Measurements from ENCODE around the gene CCDC9B.

Gene CCDC9B

GRCh38 chr15:40320409-40320808 lies 20.3 kb downstream of the CCDC9B start:
- in situ Hi-C loops (cut with MboI; ENCODE audit: low sequenced_read_pairs, unreplicated experiment): no loop called here
- TF ChIP-seq CTCF (IDR thresholded peaks at IDR 0.05; ENCODE audit: borderline replicate concordance, control extremely low read depth, extremely low read depth, insufficient read depth, missing control alignments): no peak
- no peak for DNase-seq (ENCODE audit: low spot score)

GRCh38 chr15:40317580-40317979 lies 23.2 kb downstream of the CCDC9B start:
- no peak for DNase-seq (ENCODE audit: low spot score)
- no peak for TF ChIP-seq CTCF (IDR thresholded peaks at IDR 0.05; ENCODE audit: borderline replicate concordance, control extremely low read depth, extremely low read depth, insufficient read depth, missing control alignments)
- in situ Hi-C loops (cut with MboI; ENCODE audit: low sequenced_read_pairs, unreplicated experiment): no loop called here

GRCh38 chr15:40316931-40317330 lies 23.8 kb downstream of the CCDC9B start:
- no peak for DNase-seq (ENCODE audit: low spot score)
- TF ChIP-seq CTCF (IDR thresholded peaks at IDR 0.05; ENCODE audit: borderline replicate concordance, control extremely low read depth, extremely low read depth, insufficient read depth, missing control alignments): no peak
- in situ Hi-C loops (cut with MboI; ENCODE audit: low sequenced_read_pairs, unreplicated experiment): no loop called here

- in situ Hi-C loops (cut with MboI; ENCODE audit: low sequenced_read_pairs, unreplicated experiment): no loop called here
- TF ChIP-seq CTCF (IDR thresholded peaks at IDR 0.05; ENCODE audit: borderline replicate concordance, control extremely low read depth, extremely low read depth, insufficient read depth, missing control alignments): no peak
- no peak for DNase-seq (ENCODE audit: low spot score)
These were observed 25.9 kb downstream of the CCDC9B start for GRCh38 chr15:40314723-40315276.

DNA sequence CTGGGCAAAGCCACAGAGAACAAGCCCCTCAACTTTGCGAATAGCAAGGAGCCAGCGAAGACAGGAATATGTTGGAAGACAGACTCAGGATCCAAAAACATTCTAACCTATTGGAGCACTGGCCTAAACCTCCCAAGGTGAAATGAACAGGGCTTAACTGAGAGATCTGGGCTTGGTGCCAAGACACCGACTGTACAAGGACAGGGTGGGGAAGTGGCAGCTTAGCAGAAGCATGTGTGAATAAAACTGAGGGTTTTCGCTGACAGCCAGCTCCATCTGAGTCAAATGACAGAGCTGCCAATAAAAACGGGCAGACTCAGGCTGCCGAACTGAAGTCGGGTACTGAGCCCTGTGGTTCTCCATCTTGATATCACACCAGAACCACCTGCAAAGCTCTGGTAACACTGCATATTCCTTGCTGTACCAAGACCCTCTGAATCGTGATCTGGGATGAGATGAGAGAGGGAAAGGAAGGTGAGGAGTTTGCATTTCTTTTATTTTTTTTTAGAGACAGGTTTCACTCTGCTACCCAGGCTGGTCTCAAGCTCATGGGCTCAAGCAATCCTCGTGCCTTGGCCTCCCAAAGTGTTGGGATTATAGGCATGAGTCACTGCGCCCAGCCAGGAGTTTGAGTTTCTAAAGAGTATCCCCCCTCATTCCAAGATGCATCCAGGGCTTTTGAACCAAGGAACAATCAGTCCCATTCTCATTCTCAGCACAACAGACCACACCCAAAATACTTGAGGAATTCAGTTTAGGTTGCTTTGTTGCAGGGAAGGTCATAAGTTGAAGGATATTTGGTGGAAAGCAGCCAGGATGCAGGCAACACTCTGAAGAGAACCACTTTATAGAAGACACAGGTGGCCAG lies 27.0 kb downstream of the CCDC9B start:
- DNase-seq (ENCODE audit: low spot score): no peak
- in situ Hi-C loops (cut with MboI; ENCODE audit: low sequenced_read_pairs, unreplicated experiment): no loop called here
- TF ChIP-seq CTCF (IDR thresholded peaks at IDR 0.05; ENCODE audit: borderline replicate concordance, control extremely low read depth, extremely low read depth, insufficient read depth, missing control alignments): no peak

- TF ChIP-seq CTCF (IDR thresholded peaks at IDR 0.05; ENCODE audit: borderline replicate concordance, control extremely low read depth, extremely low read depth, insufficient read depth, missing control alignments): no peak
- DNase-seq (ENCODE audit: low spot score): no peak
- in situ Hi-C loops (cut with MboI; ENCODE audit: low sequenced_read_pairs, unreplicated experiment): no loop called here
These were observed 28.2 kb downstream of the CCDC9B start for GRCh38 chr15:40312370-40313158.
